ENCODE measurements around the gene GRIK2.
"Not testable (repeated sequence)": the region's sequence is repeated elsewhere in the genome, so short reads cannot be mapped to it uniquely, and the experiment has no call there.

GRIK2 gene

DNA sequence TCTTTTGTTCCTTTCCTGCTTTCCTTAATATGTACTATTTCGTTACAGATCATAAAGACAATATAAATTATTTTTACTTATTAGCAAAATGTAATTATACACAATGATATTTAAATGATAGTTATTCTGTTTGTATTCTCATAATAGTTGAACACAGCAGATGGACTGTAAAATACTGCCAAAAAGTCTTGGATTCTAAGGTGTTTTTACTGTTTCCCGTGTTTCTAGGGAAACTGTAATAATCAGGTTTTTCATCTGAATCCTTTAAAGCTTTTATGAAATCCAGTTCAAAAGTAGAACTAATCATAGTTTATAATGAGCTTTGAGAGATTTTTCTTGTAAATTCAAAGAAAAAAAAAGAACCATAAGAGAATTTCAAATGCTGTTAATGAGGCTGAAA, 148.4 kb downstream of the GRIK2 start:
- DNase-seq, result no peak

DNA sequence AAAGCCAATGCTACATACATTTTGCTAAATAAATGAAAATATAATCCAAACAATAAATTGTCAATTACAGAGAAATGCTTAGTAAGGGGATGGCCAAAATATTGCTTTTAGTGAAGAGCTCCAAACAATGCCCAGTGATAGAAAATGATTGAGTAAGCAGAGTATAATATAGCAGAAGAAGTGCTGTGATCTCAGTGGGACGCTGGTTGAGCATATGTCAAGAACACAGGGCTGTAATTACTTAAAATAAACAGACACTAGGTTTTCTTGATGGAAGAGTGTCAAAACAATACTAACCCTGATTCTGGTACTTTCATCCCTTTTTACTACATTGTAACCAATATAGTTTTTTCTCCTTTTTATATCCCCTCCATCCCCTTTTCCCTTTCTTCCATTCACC, 150.3 kb downstream of the GRIK2 start:
- no peak for DNase-seq

DNA sequence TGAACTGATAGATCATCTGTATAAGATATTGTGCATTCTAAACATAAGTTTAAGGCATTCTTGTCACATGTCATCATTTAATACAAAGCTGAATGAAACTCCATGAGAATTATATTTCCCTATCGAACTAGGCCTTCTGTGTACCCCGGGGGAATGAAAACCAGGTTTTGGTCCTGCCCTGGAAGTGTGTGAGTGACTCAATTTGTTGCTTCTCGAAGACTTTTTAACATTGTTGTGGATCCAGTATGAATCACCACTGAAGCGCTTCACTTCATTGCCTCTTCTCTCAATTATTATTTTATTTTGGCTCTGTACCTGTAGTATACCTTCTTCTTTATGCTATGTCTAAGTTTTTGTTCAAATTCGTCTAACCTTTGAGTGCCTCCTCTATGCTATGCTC, 150.8 kb downstream of the GRIK2 start:
- no peak for DNase-seq

DNA sequence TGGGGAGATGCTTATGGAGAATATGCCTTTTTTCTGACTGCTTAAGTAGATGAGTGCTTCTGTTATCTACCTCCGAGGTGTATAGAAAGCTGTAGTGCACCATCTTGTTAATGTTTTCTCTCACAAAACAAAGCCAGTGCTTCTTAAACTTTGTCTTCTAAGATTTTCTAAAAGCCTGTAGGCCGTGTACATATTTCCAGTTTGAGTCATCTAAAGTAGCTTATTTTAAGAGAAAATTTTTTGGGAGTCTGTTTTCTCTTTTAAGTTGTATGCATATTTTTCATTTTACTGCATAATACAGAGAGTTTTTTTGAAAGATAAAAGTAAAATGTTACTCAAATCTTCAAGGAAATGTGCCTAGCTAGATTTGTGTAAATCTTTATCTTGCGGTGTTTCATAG, 151.7 kb downstream of the GRIK2 start:
- DNase-seq, result no peak

DNA sequence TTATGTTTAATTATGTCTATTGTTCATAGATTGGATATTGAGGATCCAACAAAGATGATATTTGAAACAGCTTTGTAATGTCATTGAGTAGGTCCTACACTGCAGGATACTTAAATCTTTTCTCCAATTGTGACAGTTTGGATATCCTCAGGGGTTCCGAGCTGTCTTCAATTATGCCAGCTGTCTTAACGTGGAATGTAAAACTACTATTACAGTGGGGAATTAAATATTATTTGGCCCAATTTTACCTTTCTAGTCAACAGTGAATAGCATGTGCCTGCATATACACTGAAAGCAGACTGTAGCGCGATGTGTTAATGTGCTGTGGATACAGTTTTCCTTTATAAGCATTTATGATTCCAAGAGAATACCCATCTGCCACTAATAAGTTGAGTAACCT, 156.9 kb downstream of the GRIK2 start:
- no peak for DNase-seq

DNA sequence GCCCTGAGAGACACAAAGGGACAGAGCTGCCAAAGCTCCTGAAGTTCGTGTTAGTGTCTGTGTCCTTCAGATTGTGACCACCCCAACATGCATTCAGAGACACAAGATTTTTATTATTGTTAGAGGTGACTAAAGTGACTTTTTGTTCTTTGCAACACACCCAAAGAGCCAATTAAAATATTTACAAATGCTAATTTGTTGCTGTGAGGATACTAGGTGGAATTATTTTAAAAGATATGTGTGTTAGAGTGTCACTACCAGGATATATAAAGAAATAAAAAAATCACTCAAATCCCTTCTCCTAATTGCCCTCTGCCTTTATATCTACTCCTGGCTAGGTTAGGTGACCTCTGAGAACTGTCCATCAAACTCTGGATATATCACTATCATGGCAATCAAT, 160.7 kb downstream of the GRIK2 start:
- DNase-seq, result no peak

DNA sequence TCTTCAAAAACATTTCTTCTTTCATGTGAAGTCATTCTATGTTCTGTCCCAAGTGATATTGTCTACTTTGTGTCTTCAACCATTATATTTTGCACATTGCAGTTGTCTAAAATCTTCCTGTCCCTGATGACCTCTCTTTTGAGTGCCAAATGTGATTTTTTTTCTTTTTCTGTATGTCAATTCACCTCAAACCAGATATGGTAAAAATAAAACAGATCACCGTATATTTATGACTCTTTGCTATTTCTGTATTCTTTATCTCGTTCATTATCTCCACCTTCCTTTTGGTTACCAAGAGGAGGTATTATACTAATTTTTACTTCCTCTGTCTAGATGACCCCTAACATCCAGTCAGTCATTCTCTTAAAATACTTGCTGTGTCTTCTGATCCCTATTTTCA, 165.2 kb downstream of the GRIK2 start:
- DNase-seq, result no peak

DNA sequence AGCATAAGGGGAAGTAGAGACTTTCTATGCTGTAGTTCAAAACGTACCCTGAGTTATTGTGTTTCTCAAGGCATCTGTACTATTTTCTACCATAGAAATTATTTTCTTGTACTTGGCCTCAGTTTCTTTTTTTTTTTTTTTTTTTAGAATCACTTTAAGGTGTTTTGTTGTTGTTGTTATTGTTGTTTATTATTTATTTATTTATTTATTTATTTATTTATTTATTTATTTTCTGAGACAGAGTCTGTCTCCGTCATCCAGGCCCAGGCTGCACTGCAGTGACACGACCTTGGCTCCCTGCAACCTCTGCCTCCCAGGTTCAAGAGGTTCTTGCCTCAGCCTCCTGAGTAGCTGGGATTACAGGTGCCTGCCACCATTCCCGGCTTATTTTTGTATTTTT, 179.1 kb downstream of the GRIK2 start:
- DNase-seq, result no peak

DNA sequence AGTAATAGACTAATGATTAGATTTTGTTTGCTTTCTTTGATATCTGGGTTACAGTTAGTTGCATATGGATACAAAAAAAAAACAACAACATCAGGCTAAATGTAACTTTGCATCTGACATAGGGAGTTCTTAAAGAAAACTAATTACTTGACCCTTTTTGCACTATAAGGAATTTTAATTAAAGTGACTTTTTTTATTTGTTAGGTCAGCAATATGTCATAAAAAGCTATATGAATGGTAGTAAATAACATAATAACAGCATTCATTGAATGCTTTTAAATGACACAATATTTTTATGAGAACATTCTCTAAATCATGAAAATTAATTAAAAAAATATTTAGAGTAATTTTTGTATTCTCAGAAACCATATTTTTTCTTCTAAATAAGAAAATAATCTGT, 183.6 kb downstream of the GRIK2 start:
- no peak for DNase-seq

DNA sequence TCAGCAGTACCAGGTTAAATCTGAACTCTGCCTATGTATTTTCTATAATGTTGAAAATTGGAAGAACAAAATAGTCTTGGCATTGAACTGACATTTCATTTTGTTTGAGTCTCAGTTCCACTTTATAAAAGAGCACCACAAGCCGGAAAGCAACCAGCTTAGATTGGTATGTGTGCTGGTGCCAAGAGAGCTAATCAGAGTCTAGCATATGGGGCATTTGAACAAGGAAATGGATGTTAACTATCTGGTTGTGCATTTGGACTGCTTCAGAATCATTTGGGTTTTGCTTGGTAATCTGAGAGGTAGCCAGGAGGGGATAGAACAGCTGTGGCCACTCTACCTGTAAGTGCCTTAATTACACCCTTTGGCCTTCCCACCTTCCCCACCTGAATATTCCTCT, 184.8 kb downstream of the GRIK2 start:
- DNase-seq, result no peak

DNA sequence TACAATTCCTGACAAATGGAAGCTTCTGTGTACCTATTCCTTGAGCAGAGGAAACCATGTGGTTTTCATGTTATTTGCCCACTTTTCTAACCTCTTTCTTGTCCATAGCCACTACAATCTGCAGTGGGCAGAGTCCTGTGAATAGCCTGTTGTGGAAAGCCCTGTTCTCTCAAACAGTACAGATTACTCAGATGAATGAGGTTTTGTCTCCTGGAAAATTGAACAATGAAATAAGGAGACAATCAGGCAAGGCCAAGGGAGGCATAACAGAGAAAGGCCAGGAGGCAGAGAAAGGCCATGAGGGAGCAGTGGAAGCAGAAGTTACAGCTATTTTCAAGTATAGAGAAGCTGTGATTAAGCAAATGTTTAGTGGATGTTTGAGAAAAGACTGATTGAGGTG, 189.3 kb downstream of the GRIK2 start:
- peak; percentile 10 for DNase-seq

DNA sequence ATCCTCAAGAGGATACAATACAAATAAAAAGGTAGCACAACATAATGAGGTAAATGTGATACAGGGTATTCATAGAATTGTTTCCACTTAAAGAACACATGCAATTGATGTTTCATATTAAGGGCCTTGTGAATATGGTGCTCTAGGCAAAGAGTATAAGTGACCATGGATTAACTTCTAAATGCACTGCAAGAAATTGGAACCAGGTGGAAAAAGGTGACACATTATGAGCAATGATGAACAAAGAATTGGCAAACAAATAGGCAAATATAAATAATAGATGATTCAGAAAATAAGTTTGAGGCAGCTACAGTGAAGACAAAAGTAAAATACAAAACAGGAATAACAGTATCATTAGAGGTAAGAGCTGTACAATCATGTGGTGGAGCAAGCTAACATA, 192.0 kb downstream of the GRIK2 start:
- no peak for DNase-seq

DNA sequence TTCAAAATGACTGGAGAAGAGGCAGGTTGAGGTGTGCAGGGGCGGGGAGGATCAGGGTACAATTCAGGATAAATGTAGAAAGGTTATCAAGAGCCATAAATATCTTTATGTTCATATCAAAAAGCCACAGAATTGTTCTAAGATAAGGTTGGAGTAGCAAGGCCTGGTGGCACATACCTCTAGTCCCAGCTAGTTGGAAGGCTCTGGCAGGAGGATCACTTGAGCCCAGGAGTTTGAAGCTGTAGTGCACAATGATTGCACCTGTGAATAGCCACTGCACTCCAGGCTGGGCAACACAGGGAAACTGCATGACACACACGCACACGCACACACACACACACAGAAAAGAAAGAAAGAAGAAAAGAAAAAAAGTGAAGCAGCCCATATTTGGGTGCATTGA, 194.8 kb downstream of the GRIK2 start:
- DNase-seq, result no peak

DNA sequence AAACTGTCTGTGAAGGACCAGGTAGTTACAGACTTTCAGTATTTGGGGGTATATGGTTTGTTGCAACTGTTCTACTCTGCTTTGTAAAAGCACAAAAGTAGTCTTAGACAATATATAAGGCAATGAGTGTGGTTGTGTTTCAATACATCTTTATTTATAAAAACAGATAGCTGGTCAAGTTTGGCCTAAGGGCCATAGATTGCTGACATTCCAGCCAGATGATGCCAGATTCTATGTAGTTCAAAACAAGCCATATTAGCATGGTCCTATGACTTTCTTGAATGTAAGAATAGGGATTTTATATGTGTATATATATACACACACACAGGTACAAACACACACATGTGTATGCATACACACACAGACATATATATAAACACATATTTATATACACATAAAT, 201.8 kb downstream of the GRIK2 start:
- no peak for DNase-seq

DNA sequence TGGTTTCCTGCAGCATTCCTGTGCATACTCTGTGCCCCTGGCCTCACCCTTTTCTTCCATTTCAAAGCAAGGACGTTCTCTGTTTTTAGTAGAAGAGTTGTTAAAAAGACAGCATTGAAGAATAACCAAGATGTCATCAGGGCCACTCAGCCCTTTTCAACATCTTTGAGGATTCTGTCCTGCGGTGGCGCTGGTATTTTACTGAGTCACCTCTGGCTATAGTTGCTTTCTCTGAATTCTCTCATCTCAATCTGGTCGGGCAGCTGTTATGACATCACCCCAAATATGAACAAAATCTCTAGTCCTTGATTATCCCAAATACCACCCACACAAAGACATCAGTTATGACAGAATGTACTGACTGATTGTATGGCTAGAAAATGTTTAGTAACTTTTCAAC, 204.2 kb downstream of the GRIK2 start:
- DNase-seq, result no peak

DNA sequence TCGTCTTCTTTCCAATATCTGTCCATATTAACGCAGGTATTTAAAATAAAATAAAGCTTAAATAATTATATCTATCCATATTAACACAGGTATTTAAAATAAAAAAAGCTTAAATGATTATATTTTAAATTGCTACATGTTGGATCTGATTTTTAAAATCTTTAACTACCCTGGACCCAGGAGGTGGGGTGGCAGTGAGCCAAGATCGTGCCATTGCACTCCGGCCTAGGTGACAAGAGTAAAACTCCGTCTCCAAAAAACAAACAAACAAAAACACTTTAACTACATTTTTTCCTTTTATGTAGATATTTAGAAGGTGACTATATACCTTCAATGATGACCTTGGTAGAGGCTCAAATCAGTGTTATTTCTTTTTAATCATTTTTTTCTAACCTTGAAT, 211.9 kb downstream of the GRIK2 start:
- DNase-seq, result no peak

DNA sequence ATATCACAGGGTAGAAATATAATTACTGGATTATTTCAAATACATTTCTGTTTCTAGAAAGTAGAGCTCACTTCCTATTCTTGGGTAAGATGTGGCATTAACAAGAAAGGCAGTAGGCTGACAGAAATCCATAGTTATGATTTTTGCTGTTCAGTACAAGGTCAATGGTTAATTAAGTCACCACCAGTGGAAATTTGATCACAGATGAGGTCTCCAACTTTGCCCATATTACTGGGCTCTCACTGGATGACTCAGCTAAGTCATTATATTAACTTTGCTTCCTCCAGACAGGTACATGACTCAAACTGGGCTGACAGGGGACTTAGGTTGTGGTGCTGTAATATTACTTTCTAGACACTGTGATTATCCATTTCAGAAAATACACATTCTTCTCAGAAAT, 212.4 kb downstream of the GRIK2 start:
- DNase-seq, result no peak

DNA sequence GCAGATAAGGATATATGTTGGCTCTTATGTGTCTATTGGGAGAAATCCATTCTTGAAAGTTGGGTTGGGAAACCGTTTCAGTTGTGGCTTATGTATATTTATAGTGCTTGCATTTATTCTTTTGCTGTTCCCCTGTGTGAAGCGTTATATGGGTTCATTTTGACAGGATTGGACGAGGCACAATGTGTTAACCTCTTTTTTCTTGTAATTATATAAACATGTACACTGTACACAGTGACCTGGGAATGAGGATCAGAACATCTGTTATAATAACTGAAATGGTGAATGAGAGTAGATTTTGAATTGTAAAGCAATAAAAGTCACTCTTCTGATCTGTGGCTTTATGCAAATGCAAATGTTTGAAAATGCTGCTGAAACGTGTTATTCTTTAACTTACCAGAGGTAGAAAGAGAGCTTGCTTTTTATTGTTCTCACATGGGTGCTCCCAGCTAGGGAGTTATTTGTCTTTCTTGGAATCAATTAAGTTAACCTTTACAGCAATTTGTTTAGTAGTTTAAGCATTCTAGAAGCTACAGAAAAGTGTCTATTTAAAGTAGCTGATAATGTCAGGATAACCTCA, 213.7 kb downstream of the GRIK2 start:
- DNase-seq, result no peak

DNA sequence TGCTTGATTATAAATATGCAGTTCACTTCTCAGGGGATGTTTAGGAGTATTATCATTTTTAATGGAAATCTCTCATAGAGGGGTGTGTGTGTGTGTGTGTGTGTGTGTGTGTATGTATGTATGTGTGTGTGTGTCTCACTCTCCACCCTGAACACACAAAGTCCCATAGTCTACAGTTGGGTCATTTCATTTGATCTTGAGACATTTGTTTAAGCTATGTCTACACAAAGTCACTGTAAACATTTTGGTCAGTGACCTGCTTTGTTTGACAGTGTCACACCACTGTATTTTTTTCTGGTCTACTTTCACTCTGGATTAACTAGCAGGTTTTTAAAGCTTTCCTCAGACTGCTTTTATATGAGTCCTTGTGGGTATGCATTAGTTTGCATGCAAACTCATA, 215.2 kb downstream of the GRIK2 start:
- no peak for DNase-seq

DNA sequence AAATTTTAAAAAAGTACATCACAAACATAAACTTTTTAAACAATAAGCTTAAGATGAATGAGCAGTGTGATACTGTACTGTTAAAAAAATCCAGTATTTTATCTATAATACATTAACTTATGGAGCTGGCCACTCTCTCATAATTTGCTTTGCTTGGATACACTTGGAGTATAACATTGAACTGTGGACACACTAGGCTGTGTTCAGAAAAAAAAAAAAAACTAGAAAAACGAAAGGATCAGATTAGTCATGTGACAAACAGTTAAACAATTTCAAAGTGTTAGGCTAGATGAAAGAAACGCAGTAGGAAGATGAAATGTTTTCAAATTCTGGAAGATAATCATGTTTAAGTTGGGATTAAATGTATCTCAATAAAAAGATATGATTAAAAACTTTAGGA, 220.0 kb downstream of the GRIK2 start:
- no peak for DNase-seq

DNA sequence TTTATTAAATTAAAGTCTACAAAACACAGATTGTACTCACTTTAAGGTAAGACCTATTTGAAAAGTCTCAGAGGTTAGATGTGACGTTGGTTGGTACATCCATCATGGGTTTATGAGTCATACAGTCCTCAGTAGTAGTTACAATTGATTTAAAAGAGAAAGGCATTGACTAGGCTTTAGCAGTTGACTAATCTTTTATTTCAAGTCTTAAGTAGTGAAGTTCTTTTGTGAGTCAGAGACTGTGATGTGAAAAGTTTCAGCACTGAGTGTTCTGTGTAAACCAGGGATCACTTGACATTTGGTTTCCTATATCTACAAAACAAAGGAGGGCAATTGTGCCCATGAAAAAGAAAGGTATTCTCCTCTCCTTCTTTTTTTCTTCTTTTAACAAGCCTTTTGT, 221.3 kb downstream of the GRIK2 start:
- no peak for DNase-seq

DNA sequence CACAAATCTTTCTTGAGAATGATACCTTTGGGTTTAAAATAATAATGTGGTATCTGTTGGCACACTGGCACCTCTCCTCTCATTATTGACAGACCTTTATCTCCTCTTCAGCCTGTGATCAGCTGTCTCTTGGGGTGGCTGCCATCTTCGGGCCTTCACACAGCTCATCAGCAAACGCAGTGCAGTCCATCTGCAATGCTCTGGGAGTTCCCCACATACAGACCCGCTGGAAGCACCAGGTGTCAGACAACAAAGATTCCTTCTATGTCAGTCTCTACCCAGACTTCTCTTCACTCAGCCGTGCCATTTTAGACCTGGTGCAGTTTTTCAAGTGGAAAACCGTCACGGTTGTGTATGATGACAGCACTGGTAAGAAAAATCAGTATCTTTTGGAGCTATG, 232.8 kb downstream of the GRIK2 start:
- DNase-seq, result peak; percentile 6

DNA sequence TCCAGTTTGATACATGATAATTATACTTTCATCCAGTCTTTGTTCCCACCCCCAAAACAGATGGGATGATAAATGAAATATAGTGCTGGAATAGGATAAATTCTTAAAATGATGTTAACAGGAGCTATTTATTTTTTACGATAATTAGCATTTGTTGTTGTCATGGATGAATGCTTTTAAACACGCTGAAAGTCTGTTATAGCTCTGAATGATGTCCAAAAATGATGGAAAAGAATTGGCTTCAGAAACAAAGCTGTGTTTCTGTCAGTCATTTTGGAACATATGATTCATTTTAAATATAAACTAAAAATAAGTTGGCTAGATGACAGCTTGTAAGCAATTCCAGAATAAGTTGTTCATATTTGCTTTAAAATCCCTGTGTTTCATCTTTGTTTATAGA, 237.4 kb downstream of the GRIK2 start:
- DNase-seq, result no peak

DNA sequence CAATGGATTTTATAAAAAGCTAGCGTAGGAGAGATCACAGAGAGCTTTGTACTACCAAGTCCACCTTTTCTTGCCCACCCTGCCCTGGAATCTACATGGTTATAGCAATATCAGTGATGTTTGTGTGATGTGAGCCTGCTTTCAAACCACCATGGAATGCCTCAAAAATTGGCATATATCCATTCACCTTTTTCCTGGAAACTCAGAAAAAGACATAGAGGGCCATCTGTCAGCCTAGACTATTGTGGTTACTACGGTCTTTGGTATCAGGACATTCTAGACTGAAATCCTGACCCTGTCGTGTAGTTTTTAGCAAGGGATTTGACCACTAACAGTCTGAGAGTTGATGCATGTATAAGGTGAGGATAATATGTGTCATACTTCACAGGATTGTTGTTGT, 239.6 kb downstream of the GRIK2 start:
- no peak for DNase-seq

DNA sequence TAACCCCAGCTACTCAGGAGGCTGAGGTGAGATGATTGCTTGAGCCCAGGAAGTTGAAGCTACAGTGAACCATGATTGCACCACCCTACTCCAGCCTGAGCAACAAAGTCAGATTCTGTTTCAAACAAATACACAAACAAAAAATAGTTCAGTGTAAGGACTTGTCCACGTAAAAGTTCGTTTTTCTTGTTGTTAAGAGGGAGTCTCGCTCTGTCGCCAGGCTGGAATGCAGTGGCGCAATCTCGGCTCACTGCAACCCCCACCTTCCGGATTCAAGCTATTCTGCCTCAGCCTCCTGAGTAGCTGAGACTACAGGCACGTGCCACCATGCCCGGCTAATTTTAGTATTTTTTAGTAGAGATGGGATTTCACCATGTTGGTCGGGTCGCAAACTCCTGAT, 245.4 kb downstream of the GRIK2 start:
- DNase-seq, result not testable (repeated sequence)

DNA sequence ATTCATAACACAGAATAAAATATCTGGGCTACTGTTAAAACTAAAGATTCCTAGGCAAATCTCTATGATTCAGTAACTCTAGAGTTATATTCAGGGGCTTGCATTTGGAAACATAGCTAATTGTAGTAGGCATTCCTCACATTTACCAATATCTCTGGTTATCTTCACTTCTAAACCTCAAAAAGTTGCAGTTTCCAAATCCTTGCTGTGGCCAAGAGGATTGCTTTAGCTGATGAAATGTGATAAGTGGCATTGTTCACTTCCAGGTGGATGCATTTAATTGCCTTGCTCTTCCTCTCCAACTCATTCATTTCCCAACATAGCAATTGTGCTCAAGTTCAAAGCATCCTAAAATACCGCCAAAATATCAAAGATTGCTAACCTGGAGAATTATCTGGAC, 246.6 kb downstream of the GRIK2 start:
- DNase-seq, result no peak
